HFFc6 (cell line): Measurements from ENCODE around the gene POU4F3. TPM values are rescaled to one million over a fixed set of nuclear protein-coding genes. Genes with fewer than 3 reads are reported as not detected.

Experiments used
- DNase-seq: peaks from one replicate; pipeline ENCODE4 v3.0.0-alpha.2; 2018
- H3K27ac Mint-ChIP-seq: 2 replicates; pipeline ENCODE4 v1.8.0; 2020; ENCODE audit warnings: mild to moderate bottlenecking, mixed read lengths
- H3K27me3 Mint-ChIP-seq: 2 replicates; pipeline ENCODE4 v1.8.0; 2021; ENCODE audit warnings: mild to moderate bottlenecking, moderate library complexity, mixed read lengths; ENCODE audit not compliant: insufficient read depth
- H3K36me3 Mint-ChIP-seq: 2 replicates; pipeline ENCODE4 v1.8.0; 2021; ENCODE audit warnings: low read depth, mixed read lengths
- H3K4me1 Mint-ChIP-seq: 2 replicates; pipeline ENCODE4 v1.8.0; 2020; ENCODE audit warnings: low read depth, mixed read lengths
- H3K4me3 Mint-ChIP-seq: 2 replicates; pipeline ENCODE4 v1.8.0; 2020; ENCODE audit warnings: mild to moderate bottlenecking, moderate library complexity, mixed read lengths
- H3K9me3 Mint-ChIP-seq: 2 replicates; pipeline ENCODE4 v1.8.0; 2020; ENCODE audit warnings: mild to moderate bottlenecking, mixed read lengths
- total RNA-seq, 6 experiments: library from RNA; stranded (reverse); fragmentation: NEBNext Ultra II Directional; extraction: Animal tissue kit (Norgen Biotek cat#: 25700); gene quantifications; 2 replicates in 1 of 6; 3 replicates in 5 of 6; pipeline ENCODE4 v1.2.3, GENCODE V29; 2021
- TF ChIP-seq, protein P1 (sequence below): fragments of 200-600 bp; sonication (generic); IDR thresholded peaks from 2 replicates; pipeline ENCODE4 v1.5.0; 2021; ENCODE audit warnings: antibody characterized with exemption, mild to moderate bottlenecking

The POU4F3 gene
- total RNA-seq, 6 experiments from 2014 or later: 0.07 TPM; not detected in 5

DNA sequence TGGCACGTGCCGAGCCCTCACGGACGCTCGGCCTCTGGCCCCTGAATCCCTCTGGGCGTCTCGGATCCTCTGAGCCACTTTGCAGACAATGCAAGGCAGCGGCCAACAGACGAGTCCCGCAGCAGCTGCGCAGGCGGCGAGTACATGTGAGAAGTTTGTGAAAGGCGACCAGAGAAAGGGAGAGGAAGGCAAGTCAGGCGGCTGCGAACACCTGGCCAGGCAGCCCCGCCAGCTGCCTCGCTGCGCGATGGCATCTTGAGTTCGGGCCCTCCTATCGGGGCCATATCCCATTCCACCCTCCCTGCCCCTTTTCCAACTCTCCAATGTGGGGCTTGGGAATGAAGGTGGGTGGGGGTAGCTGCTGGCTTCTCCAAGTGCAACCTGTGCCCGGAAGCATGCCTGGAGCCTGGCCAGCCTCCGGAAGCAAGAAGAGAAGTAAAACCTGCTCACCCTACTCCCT, 4.5 kb upstream of the POU4F3 start:
- TF ChIP-seq, protein P1, sequence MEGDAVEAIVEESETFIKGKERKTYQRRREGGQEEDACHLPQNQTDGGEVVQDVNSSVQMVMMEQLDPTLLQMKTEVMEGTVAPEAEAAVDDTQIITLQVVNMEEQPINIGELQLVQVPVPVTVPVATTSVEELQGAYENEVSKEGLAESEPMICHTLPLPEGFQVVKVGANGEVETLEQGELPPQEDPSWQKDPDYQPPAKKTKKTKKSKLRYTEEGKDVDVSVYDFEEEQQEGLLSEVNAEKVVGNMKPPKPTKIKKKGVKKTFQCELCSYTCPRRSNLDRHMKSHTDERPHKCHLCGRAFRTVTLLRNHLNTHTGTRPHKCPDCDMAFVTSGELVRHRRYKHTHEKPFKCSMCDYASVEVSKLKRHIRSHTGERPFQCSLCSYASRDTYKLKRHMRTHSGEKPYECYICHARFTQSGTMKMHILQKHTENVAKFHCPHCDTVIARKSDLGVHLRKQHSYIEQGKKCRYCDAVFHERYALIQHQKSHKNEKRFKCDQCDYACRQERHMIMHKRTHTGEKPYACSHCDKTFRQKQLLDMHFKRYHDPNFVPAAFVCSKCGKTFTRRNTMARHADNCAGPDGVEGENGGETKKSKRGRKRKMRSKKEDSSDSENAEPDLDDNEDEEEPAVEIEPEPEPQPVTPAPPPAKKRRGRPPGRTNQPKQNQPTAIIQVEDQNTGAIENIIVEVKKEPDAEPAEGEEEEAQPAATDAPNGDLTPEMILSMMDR: no peak
- H3K27ac Mint-ChIP-seq: no peak overlapping the region
- no peak overlapping the region for H3K4me3 Mint-ChIP-seq
- H3K4me1 Mint-ChIP-seq: no peaks in the 10 kb centered on the region; the same call in 1 of the 2 replicates
- peaks cover 2% of the 10 kb centered on the region; the same call in 1 of the 2 replicates for H3K9me3 Mint-ChIP-seq
- H3K27me3 Mint-ChIP-seq: peaks cover 57% of the 10 kb centered on the region
- no peak for DNase-seq
- no peaks in the 10 kb centered on the region for H3K36me3 Mint-ChIP-seq

DNA sequence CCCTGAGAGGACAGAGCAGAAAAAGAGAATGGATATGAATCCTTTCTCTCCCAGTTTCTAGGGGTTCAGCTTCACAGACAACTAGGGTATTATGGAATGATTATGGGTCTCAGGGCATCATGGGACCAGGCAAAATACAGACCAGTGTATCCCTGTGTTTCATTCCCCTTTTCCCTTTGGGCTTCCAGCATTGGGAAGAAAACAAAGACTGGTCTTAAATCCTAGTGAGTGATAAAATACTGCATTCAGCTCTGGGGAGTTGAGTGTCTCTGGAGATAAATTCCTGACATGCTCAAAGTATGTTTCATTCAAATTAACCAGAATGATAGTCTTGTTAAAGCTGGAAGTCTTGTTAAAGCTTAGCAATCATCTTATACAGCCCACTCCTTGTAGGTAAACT, 2.4 kb upstream of the POU4F3 start:
- Mint-ChIP-seq H3K9me3 (peaks cover 12% of the 10 kb centered on the region; the same call in 1 of the 2 replicates), H3K4me1 (no peaks in the 10 kb centered on the region; the same call in 1 of the 2 replicates), H3K4me3 (no peak overlapping the region), H3K27ac (no peak overlapping the region), H3K36me3 (no peaks in the 10 kb centered on the region), H3K27me3 (peaks cover 59% of the 10 kb centered on the region)
- TF ChIP-seq, protein P1: no peak
- DNase-seq: peak; percentile 4

GRCh38 chr5:146337264-146337904, 1.3 kb upstream of the POU4F3 start:
- no peaks in the 10 kb centered on the region for H3K36me3 Mint-ChIP-seq

DNA sequence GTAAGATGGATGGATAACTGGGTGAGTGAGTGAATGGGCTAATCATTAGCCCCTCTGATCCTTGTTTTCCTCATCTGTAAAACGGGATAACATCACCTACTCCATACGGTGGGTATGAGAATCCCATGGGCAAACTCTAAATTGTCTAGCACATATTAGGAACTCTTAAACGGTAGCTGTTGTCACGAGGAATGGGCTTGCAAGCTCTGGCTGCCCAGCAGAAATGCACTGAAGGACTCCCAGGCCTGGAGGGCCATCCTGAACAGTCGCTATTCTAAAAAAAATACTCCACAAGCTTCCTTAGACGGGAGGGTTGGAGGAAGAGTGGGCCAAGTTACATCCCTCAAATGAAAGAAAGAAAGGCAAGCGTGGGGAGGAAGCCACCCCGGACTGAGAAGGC, 711 bp upstream of the POU4F3 start:
- Mint-ChIP-seq H3K36me3 (no peaks in the 10 kb centered on the region), H3K4me1 (no peaks in the 10 kb centered on the region; the same call in 1 of the 2 replicates), H3K9me3 (peaks cover 12% of the 10 kb centered on the region; the same call in 1 of the 2 replicates), H3K27me3 (peaks cover 67% of the 10 kb centered on the region), H3K27ac (no peak overlapping the region), H3K4me3 (no peak overlapping the region; the same call in 1 of the 2 replicates)
- DNase-seq: no peak
- TF ChIP-seq, protein P1: no peak

More at GRCh38 chr5:146337264-146337904, 1.3 kb upstream of the POU4F3 start:
- DNase-seq: no peak
- TF ChIP-seq, protein P1: no peak
- Mint-ChIP-seq H3K9me3 (peaks cover 12% of the 10 kb centered on the region; the same call in 1 of the 2 replicates), H3K27ac (no peak overlapping the region), H3K27me3 (peaks cover 65% of the 10 kb centered on the region), H3K4me3 (no peak overlapping the region), H3K4me1 (no peaks in the 10 kb centered on the region; the same call in 1 of the 2 replicates)

- H3K4me3 Mint-ChIP-seq: no peak overlapping the region
- no peaks in the 10 kb centered on the region for H3K36me3 Mint-ChIP-seq
- peaks cover 12% of the 10 kb centered on the region; the same call in 1 of the 2 replicates for H3K9me3 Mint-ChIP-seq
- no peak for DNase-seq
- H3K27me3 Mint-ChIP-seq: peaks cover 75% of the 10 kb centered on the region
- no peak overlapping the region for H3K27ac Mint-ChIP-seq
- no peaks in the 10 kb centered on the region; the same call in 1 of the 2 replicates for H3K4me1 Mint-ChIP-seq
- TF ChIP-seq, protein P1: no peak
These were observed 1.1 kb downstream of the POU4F3 start for GRCh38 chr5:146339715-146340259.
